ENCODE measurements around the gene LPXN. TPM values are rescaled to one million over a fixed set of nuclear protein-coding genes. Genes with fewer than 3 reads are reported as not detected.

LPXN gene
- total and polyA plus RNA-seq, 2 experiments from 2014 or later = 134 to 164 TPM

- Histone ChIP-seq H2AFZ (no peak overlapping the region), H3K4me2 (ENCODE audit: unreplicated experiment) (no peak overlapping the region), H4K20me1 (ENCODE audit: insufficient read depth) (no peaks in the 10 kb centered on the region; the same call in 1 of the 2 replicates), H3K36me3 (ENCODE audit: low read depth) (peaks cover 51% of the 10 kb centered on the region), H3K9me3 (ENCODE audit: low read depth) (no peaks in the 10 kb centered on the region), H3K9ac (no peak overlapping the region), H3K27me3 (replicated peaks; ENCODE audit: insufficient read depth) (no peaks in the 10 kb centered on the region), H3K4me3 (no peak overlapping the region), H3K4me1 (ENCODE audit: insufficient read depth) (no peaks in the 10 kb centered on the region), H3K27ac (no peak overlapping the region), H3K9me2 (ENCODE audit: insufficient read depth) (no peaks in the 10 kb centered on the region), H3F3A (ENCODE audit: insufficient read depth) (peaks cover 23% of the 10 kb centered on the region; the same call in 1 of the 2 replicates), H3K79me2 (ENCODE audit: insufficient read depth) (peaks cover 92% of the 10 kb centered on the region)
- no peak for TF ChIP-seq EZH2phosphoT487 (IDR thresholded peaks at IDR 0.05; ENCODE audit: insufficient read depth, low read depth)
- DNase-seq = no peak
- WGBS, 2 experiments (ENCODE audit: low coverage in 1 of 2, low lambda C conversion rate in 2 of 2, missing lambda C conversion rate in 2 of 2) = 91 to 93% methylated on average over 8 of the region's 8 CpGs
- in situ Hi-C loops (cut with MboI) = no loop called here
Observed at GRCh38 chr11:58609723-58610122, 34.1 kb upstream of the LPXN start.

- no peaks in the 10 kb centered on the region for H3K9me2 ChIP-seq (ENCODE audit: insufficient read depth)
- TF ChIP-seq EZH2phosphoT487 (IDR thresholded peaks at IDR 0.05; ENCODE audit: insufficient read depth, low read depth) = no peak
- no peak for TF ChIP-seq EZH2 (IDR thresholded peaks at IDR 0.05; ENCODE audit: insufficient read depth, poor library complexity, severe bottlenecking)
- no peaks in the 10 kb centered on the region for H3K4me1 ChIP-seq (ENCODE audit: insufficient read depth)
- 93 to 99% methylated on average over 5 of the region's 5 CpGs for WGBS, 2 experiments (ENCODE audit: low coverage in 1 of 2, low lambda C conversion rate in 2 of 2, missing lambda C conversion rate in 2 of 2)
- no peaks in the 10 kb centered on the region for H3K27me3 ChIP-seq (replicated peaks; ENCODE audit: insufficient read depth)
- no peak overlapping the region for H3K4me3 ChIP-seq
- no peak overlapping the region for H3K4me2 ChIP-seq (ENCODE audit: unreplicated experiment)
- no peak overlapping the region for H3K27ac ChIP-seq
- no peak for DNase-seq
- H4K20me1 ChIP-seq (ENCODE audit: insufficient read depth) = no peaks in the 10 kb centered on the region; the same call in 1 of the 2 replicates
- no peak overlapping the region for H3K9ac ChIP-seq
- H3K36me3 ChIP-seq (ENCODE audit: low read depth) = peaks cover 37% of the 10 kb centered on the region
- no peaks in the 10 kb centered on the region for H3K9me3 ChIP-seq (ENCODE audit: low read depth)
- peaks cover 12% of the 10 kb centered on the region; the same call in 1 of the 2 replicates for H3F3A ChIP-seq (ENCODE audit: insufficient read depth)
- H3K79me2 ChIP-seq (ENCODE audit: insufficient read depth) = peaks cover 96% of the 10 kb centered on the region
- H2AFZ ChIP-seq = no peak overlapping the region
- in situ Hi-C loops (cut with MboI) = no loop called here
Observed at GRCh38 chr11:58608331-58608730, 32.7 kb upstream of the LPXN start.

- H3F3A ChIP-seq (ENCODE audit: insufficient read depth) = peaks cover 12% of the 10 kb centered on the region; the same call in 1 of the 2 replicates
- H3K79me2 ChIP-seq (ENCODE audit: insufficient read depth) = peaks cover 98% of the 10 kb centered on the region
- H3K9me3 ChIP-seq (ENCODE audit: low read depth) = no peaks in the 10 kb centered on the region
- peaks cover 26% of the 10 kb centered on the region for H3K36me3 ChIP-seq (ENCODE audit: low read depth)
- no peak for DNase-seq
- 96 to 97% methylated on average over 4 of the region's 4 CpGs for WGBS, 2 experiments (ENCODE audit: low coverage in 1 of 2, low lambda C conversion rate in 2 of 2, missing lambda C conversion rate in 2 of 2)
- no peak overlapping the region for H3K4me3 ChIP-seq
- TF ChIP-seq EZH2 (IDR thresholded peaks at IDR 0.05; ENCODE audit: insufficient read depth, poor library complexity, severe bottlenecking) (no peak), EZH2phosphoT487 (IDR thresholded peaks at IDR 0.05; ENCODE audit: insufficient read depth, low read depth) (no peak)
- H2AFZ ChIP-seq = no peak overlapping the region
- H3K27ac ChIP-seq = no peak overlapping the region
- H3K4me2 ChIP-seq (ENCODE audit: unreplicated experiment) = no peak overlapping the region
- no peaks in the 10 kb centered on the region for H3K27me3 ChIP-seq (replicated peaks; ENCODE audit: insufficient read depth)
- in situ Hi-C loops (cut with MboI) = no loop called here
- H4K20me1 ChIP-seq (ENCODE audit: insufficient read depth) = no peaks in the 10 kb centered on the region; the same call in 1 of the 2 replicates
- H3K4me1 ChIP-seq (ENCODE audit: insufficient read depth) = no peaks in the 10 kb centered on the region
- H3K9ac ChIP-seq = no peak overlapping the region
- H3K9me2 ChIP-seq (ENCODE audit: insufficient read depth) = no peaks in the 10 kb centered on the region
Observed at GRCh38 chr11:58606930-58607714, 31.5 kb upstream of the LPXN start.

- Histone ChIP-seq H3K4me2 (ENCODE audit: unreplicated experiment) (no peak overlapping the region), H3K9me2 (ENCODE audit: insufficient read depth) (no peaks in the 10 kb centered on the region), H3K27me3 (replicated peaks; ENCODE audit: insufficient read depth) (no peaks in the 10 kb centered on the region), H3K4me3 (no peak overlapping the region), H3K4me1 (ENCODE audit: insufficient read depth) (no peaks in the 10 kb centered on the region), H3K79me2 (ENCODE audit: insufficient read depth) (peaks cover 100% of the 10 kb centered on the region), H3F3A (ENCODE audit: insufficient read depth) (peaks cover 9% of the 10 kb centered on the region), H3K9ac (no peak overlapping the region), H3K27ac (no peak overlapping the region), H2AFZ (no peak overlapping the region), H3K36me3 (ENCODE audit: low read depth) (no peaks in the 10 kb centered on the region), H3K9me3 (ENCODE audit: low read depth) (no peaks in the 10 kb centered on the region), H4K20me1 (ENCODE audit: insufficient read depth) (peaks cover 16% of the 10 kb centered on the region)
- no peak for TF ChIP-seq EZH2phosphoT487 (IDR thresholded peaks at IDR 0.05; ENCODE audit: insufficient read depth, low read depth)
- TF ChIP-seq EZH2 (IDR thresholded peaks at IDR 0.05; ENCODE audit: insufficient read depth, poor library complexity, severe bottlenecking) = no peak
- 96 to 97% methylated on average over 2 of the region's 2 CpGs for WGBS, 2 experiments (ENCODE audit: low coverage in 1 of 2, low lambda C conversion rate in 2 of 2, missing lambda C conversion rate in 2 of 2)
- in situ Hi-C loops (cut with MboI) = no loop called here
- no peak for DNase-seq
Observed at GRCh38 chr11:58600510-58600909, 24.9 kb upstream of the LPXN start.
